GM23338 (cell line): ENCODE measurements around the gene PLCL1. TPM values are rescaled to one million over a fixed set of nuclear protein-coding genes. Genes with fewer than 3 reads are reported as not detected.

Experiments used
- ATAC-seq: fragments of 200-7000 bp; cut with Tn5 transposase; 3 replicates; pipeline ENCODE4 v1.9.1; 2020
- DNase-seq: peaks from one replicate; pipeline ENCODE4 v3.0.0-alpha.2; 2015; ENCODE audit warnings: low spot score
- H2AFZ ChIP-seq: fragments of 200-600 bp; sonication (generic); 2 replicates; pipeline ENCODE4 v1.8.0; 2016; ENCODE audit warnings: antibody characterized with exemption, mild to moderate bottlenecking, moderate library complexity
- H3F3A ChIP-seq: fragments of 200-600 bp; sonication (generic); replicated peaks from 2 replicates; pipeline ENCODE4 v1.8.0; 2017; ENCODE audit warnings: antibody characterized with exemption, mixed run types, low read depth
- H3K27ac ChIP-seq: fragments of 200-600 bp; sonication (generic); 2 replicates; pipeline ENCODE4 v1.6.1; 2016; ENCODE audit warnings: low read depth
- H3K27me3 ChIP-seq: fragments of 200-600 bp; sonication (generic); 2 replicates; pipeline ENCODE4 v1.8.0; 2016; ENCODE audit warnings: mild to moderate bottlenecking, mixed run types, moderate library complexity; ENCODE audit not compliant: insufficient read depth
- H3K36me3 ChIP-seq: fragments of 200-600 bp; sonication (generic); 2 replicates; pipeline ENCODE4 v1.8.0; 2016; ENCODE audit warnings: mild to moderate bottlenecking; ENCODE audit not compliant: insufficient read depth
- H3K4me1 ChIP-seq: fragments of 200-600 bp; sonication (generic); 2 replicates; pipeline ENCODE4 v1.8.0; 2016; ENCODE audit warnings: mild to moderate bottlenecking, moderate library complexity; ENCODE audit not compliant: insufficient read depth
- H3K4me2 ChIP-seq: fragments of 200-600 bp; sonication (generic); 2 replicates; pipeline ENCODE4 v1.7.1; 2017; ENCODE audit warnings: mixed run types
- H3K4me3 ChIP-seq: fragments of 200-600 bp; sonication (generic); 2 replicates; pipeline ENCODE4 v1.6.1; 2016; ENCODE audit warnings: mixed run types
- H3K79me2 ChIP-seq: fragments of 200-600 bp; sonication (generic); replicated peaks from 2 replicates; pipeline ENCODE4 v1.8.0; 2017; ENCODE audit warnings: mild to moderate bottlenecking; ENCODE audit not compliant: insufficient read depth
- H3K9me2 ChIP-seq: fragments of 200-600 bp; sonication (generic); 2 replicates; pipeline ENCODE4 v1.8.0; 2017; ENCODE audit not compliant: insufficient read depth
- H4K20me1 ChIP-seq: fragments of 200-600 bp; sonication (generic); replicated peaks from 2 replicates; pipeline ENCODE4 v1.8.0; 2017; ENCODE audit warnings: mild to moderate bottlenecking; ENCODE audit not compliant: insufficient read depth
- H3K27ac Mint-ChIP-seq: 2 replicates; pipeline ENCODE4 v1.8.0; 2020; ENCODE audit warnings: inconsistent platforms, mild to moderate bottlenecking, moderate library complexity, mixed read lengths
- H3K27me3 Mint-ChIP-seq: 3 replicates; pipeline ENCODE4 v1.8.0; 2022; ENCODE audit warnings: low read depth, mild to moderate bottlenecking, moderate library complexity, mixed read lengths, inconsistent platforms; ENCODE audit not compliant: insufficient read depth, poor library complexity
- H3K36me3 Mint-ChIP-seq: 3 replicates; pipeline ENCODE4 v1.8.0; 2021; ENCODE audit warnings: low read depth, mild to moderate bottlenecking, inconsistent platforms, moderate library complexity, mixed read lengths
- H3K4me1 Mint-ChIP-seq: 3 replicates; pipeline ENCODE4 v1.8.0; 2020; ENCODE audit warnings: mild to moderate bottlenecking, inconsistent platforms, mixed read lengths
- H3K4me3 Mint-ChIP-seq: 3 replicates; pipeline ENCODE4 v1.8.0; 2021; ENCODE audit warnings: moderate library complexity, mild to moderate bottlenecking, inconsistent platforms, mixed read lengths
- H3K9me3 Mint-ChIP-seq: 3 replicates; pipeline ENCODE4 v1.8.0; 2020; ENCODE audit warnings: moderate library complexity, mild to moderate bottlenecking, inconsistent platforms, mixed read lengths
- CTCF ChIP-seq, 2 experiments: fragments of 200-600 bp in 1 of 2; sonication (generic) in 1 of 2; conservative IDR thresholded peaks; 2 replicates each; pipeline versions ENCODE4 v1.5.1 to v1.6.1; 2016 to 2017; ENCODE audit warnings: antibody characterized with exemption in 2 of 2, low read depth in 2 of 2, mild to moderate bottlenecking in 2 of 2, moderate library complexity in 1 of 2
- ETS1 ChIP-seq: IDR thresholded peaks from 2 replicates; pipeline ENCODE4 v1.6.1; 2016; ENCODE audit warnings: antibody characterized with exemption
- EZH2 ChIP-seq: fragments of 200-600 bp; sonication (generic); IDR thresholded peaks from one replicate; pipeline ENCODE4 v1.8.0; 2017; ENCODE audit warnings: antibody characterized with exemption, mild to moderate bottlenecking, low read depth; ENCODE audit not compliant: unreplicated experiment
- STAT1 ChIP-seq: IDR thresholded peaks from one replicate; pipeline ENCODE4 v1.6.1; 2016; ENCODE audit warnings: antibody characterized with exemption; ENCODE audit not compliant: unreplicated experiment
- ZNF114 ChIP-seq: fragments of 250-450 bp; sonication (Bioruptor Pico); IDR thresholded peaks from 2 replicates; pipeline ENCODE4 v1.5.0; 2020; ENCODE audit warnings: mild to moderate bottlenecking, moderate library complexity
- polyA plus RNA-seq: library from polyadenylated mRNA; unstranded; fragments of >200 nt; fragmentation: Nextera tagmentation; extraction: Ambion mirVana; gene quantifications from 2 replicates; pipeline ENCODE4 v1.2.1, GENCODE V29; 2016
- total RNA-seq: library from RNA; depleted of rRNA; stranded (reverse); fragments of >200 nt; shearing (Covaris generic); gene quantifications from 2 replicates; pipeline ENCODE4 v1.2.3, GENCODE V29; 2014

Gene PLCL1
- total and polyA plus RNA-seq, 2 experiments from 2014 or later, result not detected

- Histone ChIP-seq H3K4me1 (no peaks in the 10 kb centered on the region), H4K20me1 (no peaks in the 10 kb centered on the region), H2AFZ (no peak overlapping the region), H3K79me2 (no peaks in the 10 kb centered on the region), H3K4me2 (no peak overlapping the region), H3K27ac (no peak overlapping the region), H3K36me3 (no peaks in the 10 kb centered on the region), H3F3A (no peaks in the 10 kb centered on the region), H3K27me3 (no peaks in the 10 kb centered on the region), H3K9me2 (0 out of 2 replicates have a peak, but pooled peaks cover 2% of the 10 kb centered on the region), H3K4me3 (no peak overlapping the region)
- no peak for DNase-seq
- Mint-ChIP-seq H3K4me3 (no peak overlapping the region), H3K4me1 (no peaks in the 10 kb centered on the region), H3K27ac (no peak overlapping the region), H3K36me3 (no peaks in the 10 kb centered on the region), H3K27me3 (no peaks in the 10 kb centered on the region), H3K9me3 (no peaks in the 10 kb centered on the region)
- TF ChIP-seq ETS1, result no peak
- no peak for TF ChIP-seq EZH2
- no peak for TF ChIP-seq ZNF114 (CRISPR knock-in tag)
- ATAC-seq, result no peak
Observed at GRCh38 chr2:198053148-198053547, 248.8 kb downstream of the PLCL1 start.

- H3K4me1 Mint-ChIP-seq, result no peaks in the 10 kb centered on the region
- no peaks in the 10 kb centered on the region for H3K27me3 Mint-ChIP-seq
- no peak for TF ChIP-seq EZH2
- Histone ChIP-seq H3F3A (no peaks in the 10 kb centered on the region), H3K4me3 (no peak overlapping the region), H3K9me2 (0 out of 2 replicates have a peak, but pooled peaks cover 2% of the 10 kb centered on the region), H3K27ac (no peak overlapping the region), H3K79me2 (no peaks in the 10 kb centered on the region), H3K27me3 (no peaks in the 10 kb centered on the region), H3K4me1 (no peaks in the 10 kb centered on the region), H2AFZ (no peak overlapping the region), H3K36me3 (no peaks in the 10 kb centered on the region), H3K4me2 (no peak overlapping the region), H4K20me1 (no peaks in the 10 kb centered on the region)
- no peak overlapping the region for H3K4me3 Mint-ChIP-seq
- H3K36me3 Mint-ChIP-seq, result no peaks in the 10 kb centered on the region
- no peak for ATAC-seq
- no peak for DNase-seq
- H3K27ac Mint-ChIP-seq, result no peak overlapping the region
- no peaks in the 10 kb centered on the region for H3K9me3 Mint-ChIP-seq
Observed at GRCh38 chr2:198053776-198054175, 249.4 kb downstream of the PLCL1 start.

GRCh38 chr2:198054299-198054698 lies 249.9 kb downstream of the PLCL1 start:
- Mint-ChIP-seq H3K27me3 (no peaks in the 10 kb centered on the region), H3K36me3 (no peaks in the 10 kb centered on the region), H3K9me3 (no peaks in the 10 kb centered on the region), H3K4me3 (no peak overlapping the region), H3K4me1 (no peaks in the 10 kb centered on the region), H3K27ac (no peak overlapping the region)
- Histone ChIP-seq H2AFZ (no peak overlapping the region), H4K20me1 (no peaks in the 10 kb centered on the region), H3K79me2 (no peaks in the 10 kb centered on the region), H3F3A (no peaks in the 10 kb centered on the region), H3K4me1 (no peaks in the 10 kb centered on the region), H3K4me2 (no peak overlapping the region), H3K27me3 (no peaks in the 10 kb centered on the region), H3K4me3 (no peak overlapping the region), H3K27ac (no peak overlapping the region), H3K36me3 (no peaks in the 10 kb centered on the region), H3K9me2 (0 out of 2 replicates have a peak, but pooled peaks cover 2% of the 10 kb centered on the region)
- peak; percentile 64 to 81 for TF ChIP-seq CTCF (conservative IDR thresholded peaks at IDR 0.05; ENCODE audit: low read depth in 2 of 2)
- no peak for TF ChIP-seq STAT1
- ATAC-seq (peak; percentile 95), DNase-seq (peak; percentile 74)
